Muscle of leg (tissue), 16 donors: ENCODE results near the gene STAB1. TPM values are rescaled to one million over a fixed set of nuclear protein-coding genes. Genes with fewer than 3 reads are reported as not detected.
A peak's percentile ranks its signal among the peaks of the same experiment; 100 is the strongest.

Experiments used
- DNase-seq: peaks from one replicate; pipeline ENCODE4 v3.0.0; 2013
- H3K27ac ChIP-seq: one replicate; pipeline ENCODE4 v1.5.1; 2013; ENCODE audit warnings: mild to moderate bottlenecking, low read length, control low read depth
- H3K27me3 ChIP-seq: one replicate; pipeline ENCODE4 v1.6.1; 2013; ENCODE audit warnings: low read length; ENCODE audit not compliant: control insufficient read depth, insufficient read depth
- H3K36me3 ChIP-seq: one replicate; pipeline ENCODE4 v1.6.1; 2013; ENCODE audit warnings: low read length; ENCODE audit not compliant: control insufficient read depth, insufficient read depth
- H3K4me1 ChIP-seq: one replicate; pipeline ENCODE4 v1.6.1; 2013; ENCODE audit warnings: low read length; ENCODE audit not compliant: control insufficient read depth, insufficient read depth
- H3K4me3 ChIP-seq: one replicate; pipeline ENCODE4 v1.5.1; 2013; ENCODE audit warnings: low read length, control low read depth
- H3K9me3 ChIP-seq: replicated peaks from 2 replicates; pipeline ENCODE4 v1.6.1; 2013; ENCODE audit warnings: low read depth, low read length; ENCODE audit not compliant: control insufficient read depth
- WGBS: methylation state at CpG from one replicate; pipeline ENCODE4 v1.1.5; 2013; ENCODE audit warnings: missing lambda C conversion rate; ENCODE audit not compliant: insufficient coverage; 5-methylcytosine and 5-hydroxymethylcytosine counted together
- long read RNA-seq, 11 donors: transcript quantifications; one replicate each; lab custom pipeline, GENCODE V29; 2026
- polyA plus RNA-seq, 8 donors: library from polyadenylated mRNA; unstranded; fragments of 120-200 nt; gene quantifications; one replicate each; pipeline versions ENCODE4 v1.2.1 to v1.2.3, GENCODE V29; 2013; ENCODE audit warnings: inconsistent platforms in 1 of 8, low replicate concordance in 1 of 8; ENCODE audit not compliant: insufficient read length in 8 of 8, insufficient read depth in 1 of 8
- total RNA-seq: library from RNA; stranded (reverse); fragments of 120-200 nt; gene quantifications from one replicate; pipeline ENCODE4 v1.2.4, GENCODE V29; 2013

Gene STAB1, protein sequence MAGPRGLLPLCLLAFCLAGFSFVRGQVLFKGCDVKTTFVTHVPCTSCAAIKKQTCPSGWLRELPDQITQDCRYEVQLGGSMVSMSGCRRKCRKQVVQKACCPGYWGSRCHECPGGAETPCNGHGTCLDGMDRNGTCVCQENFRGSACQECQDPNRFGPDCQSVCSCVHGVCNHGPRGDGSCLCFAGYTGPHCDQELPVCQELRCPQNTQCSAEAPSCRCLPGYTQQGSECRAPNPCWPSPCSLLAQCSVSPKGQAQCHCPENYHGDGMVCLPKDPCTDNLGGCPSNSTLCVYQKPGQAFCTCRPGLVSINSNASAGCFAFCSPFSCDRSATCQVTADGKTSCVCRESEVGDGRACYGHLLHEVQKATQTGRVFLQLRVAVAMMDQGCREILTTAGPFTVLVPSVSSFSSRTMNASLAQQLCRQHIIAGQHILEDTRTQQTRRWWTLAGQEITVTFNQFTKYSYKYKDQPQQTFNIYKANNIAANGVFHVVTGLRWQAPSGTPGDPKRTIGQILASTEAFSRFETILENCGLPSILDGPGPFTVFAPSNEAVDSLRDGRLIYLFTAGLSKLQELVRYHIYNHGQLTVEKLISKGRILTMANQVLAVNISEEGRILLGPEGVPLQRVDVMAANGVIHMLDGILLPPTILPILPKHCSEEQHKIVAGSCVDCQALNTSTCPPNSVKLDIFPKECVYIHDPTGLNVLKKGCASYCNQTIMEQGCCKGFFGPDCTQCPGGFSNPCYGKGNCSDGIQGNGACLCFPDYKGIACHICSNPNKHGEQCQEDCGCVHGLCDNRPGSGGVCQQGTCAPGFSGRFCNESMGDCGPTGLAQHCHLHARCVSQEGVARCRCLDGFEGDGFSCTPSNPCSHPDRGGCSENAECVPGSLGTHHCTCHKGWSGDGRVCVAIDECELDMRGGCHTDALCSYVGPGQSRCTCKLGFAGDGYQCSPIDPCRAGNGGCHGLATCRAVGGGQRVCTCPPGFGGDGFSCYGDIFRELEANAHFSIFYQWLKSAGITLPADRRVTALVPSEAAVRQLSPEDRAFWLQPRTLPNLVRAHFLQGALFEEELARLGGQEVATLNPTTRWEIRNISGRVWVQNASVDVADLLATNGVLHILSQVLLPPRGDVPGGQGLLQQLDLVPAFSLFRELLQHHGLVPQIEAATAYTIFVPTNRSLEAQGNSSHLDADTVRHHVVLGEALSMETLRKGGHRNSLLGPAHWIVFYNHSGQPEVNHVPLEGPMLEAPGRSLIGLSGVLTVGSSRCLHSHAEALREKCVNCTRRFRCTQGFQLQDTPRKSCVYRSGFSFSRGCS (N-terminal part only)
- 58.4 TPM for total RNA-seq
- polyA plus RNA-seq, result 10 to 100 TPM; 39.4 to 60.5 (median 50.4) TPM
- long read RNA-seq, donor 1, result 0 reads
- long read RNA-seq, donor 2, result 0 reads
- long read RNA-seq, donor 3, result 0 reads
- long read RNA-seq, donor 4, partial matches to known transcripts, result 30 of 47 reads
- long read RNA-seq, donor 4, other reads (novel, unspliced or antisense), result 17 of 47 reads
- long read RNA-seq, donor 5, result 0 reads
- long read RNA-seq, donor 6, partial matches to known transcripts, result 63 of 104 reads
- long read RNA-seq, donor 6, other reads (novel, unspliced or antisense), result 41 of 104 reads
- long read RNA-seq, donor 7, result 0 reads
- long read RNA-seq, donor 8, partial matches to known transcripts, result 0 of 1 reads
- long read RNA-seq, donor 8, other reads (novel, unspliced or antisense), result 0 of 1 reads
- long read RNA-seq, donor 9, partial matches to known transcripts, result 31 of 32 reads
- long read RNA-seq, donor 9, other reads (novel, unspliced or antisense), result 0 of 32 reads
- long read RNA-seq, donor 10, result 0 reads
- long read RNA-seq, donor 11, partial matches to known transcripts, result 24 of 24 reads
- long read RNA-seq, donor 11, other reads (novel, unspliced or antisense), result 0 of 24 reads

DNA sequence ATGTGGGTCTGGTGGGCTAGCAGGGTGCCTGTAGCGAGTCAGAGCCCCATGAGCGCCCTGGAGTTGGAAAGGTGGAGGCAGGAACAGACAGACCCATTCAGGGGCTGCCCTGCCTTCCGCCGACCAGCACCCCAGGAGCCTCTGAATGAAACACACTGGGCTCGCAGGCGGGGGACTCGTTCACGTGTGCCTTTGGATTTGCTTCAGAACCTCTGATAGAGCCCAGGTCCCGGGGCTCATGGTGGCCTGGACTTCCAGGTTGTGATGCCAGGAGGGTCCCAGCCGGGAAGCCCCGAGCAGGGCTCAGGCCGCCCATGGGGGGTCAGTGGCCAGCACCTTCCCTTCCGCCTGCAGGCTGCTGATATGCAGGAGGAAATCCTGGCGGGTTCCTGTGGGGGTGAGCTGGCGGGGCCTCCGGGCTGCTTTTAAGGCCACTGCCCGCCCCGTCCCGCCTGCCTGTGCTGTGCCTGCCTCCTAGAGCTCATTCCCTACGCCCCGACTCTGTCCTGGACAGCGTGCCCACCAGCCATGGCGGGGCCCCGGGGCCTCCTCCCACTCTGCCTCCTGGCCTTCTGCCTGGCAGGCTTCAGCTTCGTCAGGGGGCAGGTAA lies at the start of gene STAB1:
Gene STAB1 (plus strand): TSS at position 453 of the 610 bp plus-strand sequence. CDS start 76 bp downstream, at position 529.
- Histone ChIP-seq H3K4me3 (peak within 1 kb of the TSS; percentile 38), H3K27me3 (no peaks in the 10 kb centered on the region), H3K4me1 (peaks cover 34% of the 10 kb centered on the region), H3K36me3 (peaks cover 36% of the 10 kb centered on the region), H3K27ac (peak within 1 kb of the TSS; percentile 47), H3K9me3 (no peaks in the 10 kb centered on the region)
- 31% methylated on average over 24 of the region's 25 CpGs for WGBS
- peak; percentile 50 for DNase-seq

DNA sequence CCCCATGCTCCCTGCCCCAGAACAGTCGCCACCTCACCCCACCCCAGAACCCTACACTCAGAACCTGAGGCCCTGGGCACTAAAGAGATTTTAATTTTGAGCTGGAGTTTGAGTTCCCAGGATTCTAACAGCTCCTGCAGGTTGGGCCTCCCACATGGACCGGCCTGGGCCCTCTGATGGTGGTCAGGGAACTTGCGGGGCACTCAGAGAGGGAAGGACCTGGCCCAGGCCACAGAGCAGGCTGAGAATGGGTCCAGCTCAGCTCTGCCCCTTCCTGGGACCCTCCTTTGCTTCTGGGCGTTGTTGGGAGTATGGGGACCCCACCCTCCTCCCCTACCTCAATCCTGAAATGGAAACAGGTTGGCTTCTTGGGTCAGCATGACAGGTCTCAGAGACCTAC lies 49.1 kb upstream of the STAB1 start:
- Histone ChIP-seq H3K27me3 (peaks cover 2% of the 10 kb centered on the region), H3K27ac (no peak overlapping the region), H3K9me3 (no peaks in the 10 kb centered on the region), H3K4me1 (peaks cover 53% of the 10 kb centered on the region), H3K36me3 (no peaks in the 10 kb centered on the region), H3K4me3 (no peak overlapping the region)
- no peak for DNase-seq
- 69% methylated on average over 3 of the region's 4 CpGs for WGBS

DNA sequence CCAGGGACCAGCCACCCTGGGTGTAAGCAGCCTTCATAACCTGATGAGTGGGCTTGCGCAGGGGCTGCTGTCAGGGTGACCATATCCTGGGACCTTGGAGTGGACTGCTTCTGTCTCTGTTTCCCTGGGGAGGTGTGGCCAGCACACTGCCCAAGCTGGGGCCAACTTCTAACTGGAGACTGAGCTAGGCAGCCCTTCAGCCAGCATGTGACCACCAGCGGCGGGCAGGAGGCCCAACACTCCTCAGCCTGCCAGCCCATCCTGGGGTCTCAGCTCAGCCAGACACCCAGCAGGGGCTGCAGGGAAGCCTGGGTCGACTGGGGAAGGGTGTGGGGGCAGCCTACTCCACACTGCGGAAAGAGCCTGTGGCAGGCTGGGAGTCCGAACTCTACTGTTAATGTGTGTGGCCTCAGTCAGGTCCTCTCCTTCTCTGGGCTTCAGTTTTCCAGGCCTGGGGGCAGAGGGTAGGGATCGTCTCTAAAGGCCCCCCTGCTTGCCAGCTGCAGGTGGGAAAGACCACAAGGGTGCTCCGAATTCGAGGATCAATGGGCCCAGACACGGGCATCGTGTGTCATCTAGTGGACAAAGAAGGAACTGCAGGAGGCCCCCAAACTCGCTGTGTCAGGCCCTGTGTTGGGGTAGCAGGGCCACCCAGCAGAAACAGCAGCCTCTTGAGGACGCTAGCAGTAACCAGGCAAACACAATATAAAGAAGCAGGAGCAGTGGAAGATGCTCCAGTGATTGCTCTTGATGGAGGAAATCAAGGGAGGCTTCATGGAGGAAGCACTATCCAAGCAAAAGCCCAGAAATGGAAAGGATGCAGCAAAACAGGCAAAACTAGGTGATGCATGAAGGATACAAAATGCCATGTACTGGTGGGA lies 48.3 kb upstream of the STAB1 start:
- H3K4me1 ChIP-seq, result peaks cover 55% of the 10 kb centered on the region
- H3K27me3 ChIP-seq, result peaks cover 2% of the 10 kb centered on the region
- 33% methylated on average over 6 of the region's 13 CpGs for WGBS
- peaks cover under 1% of the 10 kb centered on the region for H3K36me3 ChIP-seq
- no peaks in the 10 kb centered on the region for H3K9me3 ChIP-seq
- H3K27ac ChIP-seq, result no peak overlapping the region
- H3K4me3 ChIP-seq, result no peak overlapping the region
- DNase-seq, result peak; percentile 68

DNA sequence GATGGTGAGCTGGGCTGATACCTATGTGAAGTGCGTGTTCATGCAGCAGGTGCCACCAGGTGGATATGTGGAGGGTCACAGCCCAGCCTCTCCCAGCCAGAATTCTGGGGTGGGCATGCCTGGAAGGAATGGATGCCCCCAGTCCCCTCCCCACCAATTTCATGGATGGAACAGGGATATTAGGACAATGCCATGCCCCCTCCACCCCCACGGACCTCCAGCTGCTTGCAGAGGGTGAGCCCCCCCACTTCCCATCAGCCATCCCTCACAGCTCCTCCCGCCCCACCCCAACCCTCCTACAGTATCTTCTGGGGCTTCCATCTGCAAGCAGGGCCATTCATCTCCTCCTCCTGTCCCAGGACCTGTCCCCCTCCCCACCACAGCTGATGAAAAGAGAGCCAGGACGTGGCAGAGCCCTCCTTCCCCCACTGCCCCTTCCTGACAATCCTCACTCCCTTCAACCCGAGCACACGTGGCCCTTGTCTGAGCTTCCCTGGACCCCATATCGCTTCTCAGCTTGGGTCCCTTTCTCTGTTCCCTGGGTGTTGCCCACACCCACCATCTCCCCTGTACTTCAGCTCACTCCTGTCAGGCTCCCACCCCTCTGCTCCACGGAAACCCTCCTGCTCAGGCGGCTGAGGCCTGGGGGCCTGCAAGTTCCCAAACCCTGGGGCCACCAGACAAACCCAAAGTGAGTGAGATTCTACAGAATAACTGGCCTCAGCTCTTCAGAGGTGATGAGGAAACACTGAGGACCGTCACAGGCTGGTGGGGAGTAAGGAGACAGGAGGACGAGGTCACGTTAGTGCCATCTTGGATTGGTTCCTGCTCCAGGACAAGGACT lies 47.4 kb upstream of the STAB1 start:
- Histone ChIP-seq H3K36me3 (peaks cover 3% of the 10 kb centered on the region), H3K27me3 (peaks cover 2% of the 10 kb centered on the region), H3K27ac (no peak overlapping the region), H3K4me3 (no peak overlapping the region), H3K9me3 (no peaks in the 10 kb centered on the region), H3K4me1 (peaks cover 61% of the 10 kb centered on the region)
- DNase-seq, result no peak
- 61% methylated on average over 11 of the region's 12 CpGs for WGBS

DNA sequence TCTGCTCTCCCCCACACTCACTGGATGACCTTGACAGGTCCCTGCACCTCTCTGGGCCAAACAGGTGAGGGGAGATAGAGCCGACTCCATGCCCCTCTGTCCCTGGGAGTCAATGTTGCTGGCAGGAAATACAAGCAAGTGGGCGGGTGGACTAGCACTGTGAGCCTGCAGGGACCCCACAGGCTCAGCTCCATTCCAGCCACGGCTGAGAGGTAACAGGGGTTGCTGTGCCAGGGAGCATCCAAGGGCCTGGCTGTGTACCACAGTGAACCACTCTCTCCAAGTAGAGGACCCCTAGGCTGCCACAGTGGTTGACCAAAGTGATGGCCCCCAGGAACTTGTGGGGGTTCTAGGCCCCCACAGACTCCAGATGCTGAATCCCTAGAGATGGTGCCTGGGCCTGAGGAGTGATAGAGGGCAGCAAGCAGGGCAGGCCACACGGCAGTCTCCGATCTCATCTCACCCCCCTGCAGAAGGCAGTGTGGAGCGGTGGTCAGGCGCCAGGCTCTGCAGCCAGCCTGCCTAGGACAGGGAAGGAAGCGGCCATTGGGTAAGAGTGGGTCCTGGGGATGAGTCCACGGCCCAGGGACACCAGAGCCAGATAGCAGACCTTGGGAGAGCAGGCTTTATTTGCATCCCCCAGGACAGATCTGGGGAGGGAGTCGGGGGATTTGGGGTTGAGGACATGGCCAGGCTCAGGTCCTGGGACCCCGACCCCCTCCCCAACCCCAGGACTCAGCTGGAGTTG lies 44.5 kb upstream of the STAB1 start:
- Histone ChIP-seq H3K36me3 (peaks cover 3% of the 10 kb centered on the region), H3K27me3 (peaks cover 2% of the 10 kb centered on the region), H3K4me3 (no peak overlapping the region), H3K27ac (peak overlapping the region; percentile 65), H3K4me1 (peaks cover 58% of the 10 kb centered on the region), H3K9me3 (no peaks in the 10 kb centered on the region)
- WGBS, result 43% methylated on average over 3 of the region's 11 CpGs
- DNase-seq, result no peak

DNA sequence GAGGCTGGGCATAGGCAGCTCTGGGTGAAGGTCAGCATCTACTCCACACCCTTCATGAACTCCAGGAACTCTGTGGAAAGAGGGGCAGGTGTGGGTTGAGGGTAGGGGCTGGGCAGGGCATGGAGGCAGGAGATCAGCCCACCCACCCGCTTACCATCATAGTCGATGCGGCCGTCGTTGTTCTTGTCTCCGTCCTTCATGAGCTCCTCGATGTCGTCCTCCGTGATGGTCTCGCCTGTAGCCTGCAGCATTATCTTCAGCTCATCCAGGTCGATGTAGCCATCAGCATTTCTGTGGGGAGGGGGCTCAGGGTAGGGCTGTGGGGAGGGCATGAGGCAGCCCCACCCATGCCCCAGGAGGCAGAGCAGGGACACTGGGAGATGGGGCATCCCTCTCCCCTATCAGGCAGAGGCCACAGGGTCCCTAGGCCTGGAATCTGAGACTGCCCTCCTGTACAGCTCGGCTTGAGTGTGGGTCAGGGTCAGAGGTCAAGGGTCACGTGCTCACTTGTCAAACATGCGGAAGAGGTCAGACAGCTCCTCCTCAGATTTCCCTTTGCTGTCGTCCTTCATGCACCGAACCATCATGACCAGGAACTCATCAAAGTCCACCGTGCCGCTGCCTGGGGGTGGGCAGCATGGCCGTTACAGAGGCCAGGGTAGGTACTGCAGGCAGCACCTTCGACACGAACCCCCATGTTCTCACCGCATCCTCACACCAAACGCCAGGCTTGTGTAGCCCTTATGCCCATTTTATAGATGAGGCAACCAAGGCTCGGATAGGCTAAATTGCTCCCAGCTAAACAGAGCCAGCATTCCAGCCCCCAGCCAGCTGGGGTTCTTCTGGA lies 43.7 kb upstream of the STAB1 start:
- Histone ChIP-seq H3K27me3 (peaks cover 2% of the 10 kb centered on the region), H3K4me3 (no peak overlapping the region), H3K27ac (no peak overlapping the region), H3K36me3 (peaks cover 3% of the 10 kb centered on the region), H3K4me1 (peaks cover 62% of the 10 kb centered on the region), H3K9me3 (no peaks in the 10 kb centered on the region)
- 45% methylated on average over 11 of the region's 24 CpGs for WGBS
- no peak for DNase-seq

DNA sequence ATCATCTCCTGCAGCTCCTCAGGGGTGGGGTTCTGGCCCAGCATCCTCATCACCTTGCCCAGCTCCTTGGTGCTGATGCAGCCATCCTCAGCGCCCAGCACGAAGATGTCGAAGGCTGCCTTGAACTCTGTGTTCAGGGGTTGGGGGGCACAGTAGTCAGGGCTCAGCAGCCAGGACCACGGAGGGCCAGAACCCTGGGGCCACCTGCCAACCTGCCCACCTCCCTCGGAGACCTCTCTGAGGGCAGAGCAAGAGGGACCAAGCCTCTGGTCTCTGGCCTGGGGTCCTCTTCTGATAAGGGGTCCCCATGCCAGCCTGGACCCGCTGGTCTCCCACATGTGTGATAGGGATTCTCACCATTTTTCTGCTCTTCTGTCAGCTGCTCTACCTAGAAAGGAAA lies 43.0 kb upstream of the STAB1 start:
- Histone ChIP-seq H3K36me3 (peaks cover 3% of the 10 kb centered on the region), H3K27me3 (no peaks in the 10 kb centered on the region), H3K4me3 (no peak overlapping the region), H3K27ac (peak overlapping the region; percentile 29), H3K9me3 (no peaks in the 10 kb centered on the region), H3K4me1 (peaks cover 65% of the 10 kb centered on the region)
- DNase-seq, result no peak
- WGBS, result 100% methylated on average over 2 of the region's 6 CpGs
